Mesothelial cell of epicardium (in vitro differentiated cells): ENCODE measurements around the gene SLC2A6. TPM values are rescaled to one million over a fixed set of nuclear protein-coding genes. Genes with fewer than 3 reads are reported as not detected.
"Not testable (repeated sequence)": the region's sequence is repeated elsewhere in the genome, so short reads cannot be mapped to it uniquely, and the experiment has no call there.

ENCODE experiments used
- DNase-seq, 2 experiments: peaks; one replicate each; pipeline ENCODE4 v3.0.0; 2021; ENCODE audit warnings: low spot score in 2 of 2; ENCODE audit not compliant: unreplicated experiment in 2 of 2
- H3K27ac Mint-ChIP-seq: 2 replicates; pipeline ENCODE4 v1.8.0; 2021; ENCODE audit warnings: mixed read lengths
- H3K27me3 Mint-ChIP-seq: 2 replicates; pipeline ENCODE4 v1.8.0; 2021; ENCODE audit warnings: low read depth, mixed read lengths
- H3K36me3 Mint-ChIP-seq: 2 replicates; pipeline ENCODE4 v1.8.0; 2021; ENCODE audit warnings: mixed read lengths
- H3K4me1 Mint-ChIP-seq: 2 replicates; pipeline ENCODE4 v1.8.0; 2021; ENCODE audit warnings: mixed read lengths
- H3K4me3 Mint-ChIP-seq: 2 replicates; pipeline ENCODE4 v1.8.0; 2021; ENCODE audit warnings: mild to moderate bottlenecking, moderate library complexity, mixed read lengths
- H3K9me3 Mint-ChIP-seq: 2 replicates; pipeline ENCODE4 v1.8.0; 2021; ENCODE audit warnings: mixed read lengths
- total RNA-seq: library from RNA; stranded (reverse); gene quantifications from 3 replicates; pipeline ENCODE4 v1.2.1, GENCODE V29; 2021
- TF ChIP-seq, protein P1 (sequence below): fragments of 200-600 bp; sonication (generic); IDR thresholded peaks from one replicate; pipeline ENCODE4 v1.5.0; 2021; ENCODE audit warnings: antibody characterized with exemption; ENCODE audit not compliant: unreplicated experiment

Gene SLC2A6
- total RNA-seq, 1 donor from 2014 or later = 9.0 TPM

DNA sequence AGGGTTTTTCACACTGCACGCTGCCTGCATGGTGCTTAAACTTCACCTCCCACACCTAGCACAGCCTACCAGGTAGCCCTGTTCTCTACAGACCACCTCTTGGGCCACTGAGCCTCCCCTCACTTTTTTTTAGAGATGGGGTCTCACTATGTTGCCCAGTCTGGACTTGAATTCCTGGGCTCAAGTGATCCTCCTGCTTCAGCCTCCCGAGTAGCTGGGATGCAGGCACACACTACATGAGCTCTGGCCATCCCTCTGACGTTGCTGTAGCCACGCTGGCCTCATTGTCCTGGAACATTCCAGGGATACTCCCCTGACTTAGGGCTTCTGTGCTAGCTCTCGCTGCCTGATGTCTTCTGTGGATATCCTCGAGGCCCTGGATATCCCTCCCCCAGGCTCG, 26.3 kb downstream of the SLC2A6 start:
- H3K27me3 Mint-ChIP-seq = no peaks in the 10 kb centered on the region

DNA sequence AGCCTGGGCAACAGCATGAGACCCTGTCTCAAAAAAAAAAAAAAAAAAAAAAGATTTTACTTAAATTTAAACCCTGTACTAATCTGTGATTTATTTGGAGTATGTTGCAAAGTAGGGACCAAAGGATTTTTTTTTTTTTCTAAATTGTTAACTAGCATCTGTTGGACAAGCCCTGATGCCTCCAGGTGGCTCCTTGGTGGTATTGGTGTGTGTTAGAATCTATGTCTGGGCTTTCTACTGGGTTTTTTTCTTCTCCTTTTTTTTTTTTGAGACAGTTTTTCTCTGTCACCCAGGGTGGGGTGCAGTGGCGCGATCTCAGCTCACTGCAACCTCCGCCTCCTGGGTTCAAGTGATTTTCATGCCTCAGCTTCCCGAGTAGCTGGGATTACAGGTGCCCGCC, 27.0 kb downstream of the SLC2A6 start:
- not testable (repeated sequence) for H3K27ac Mint-ChIP-seq, H3K4me1 Mint-ChIP-seq, H3K27me3 Mint-ChIP-seq, H3K9me3 Mint-ChIP-seq, H3K36me3 Mint-ChIP-seq, H3K4me3 Mint-ChIP-seq, DNase-seq

More for the DNA sequence above, 26.3 kb downstream of the SLC2A6 start:
- H3K4me1 Mint-ChIP-seq = no peaks in the 10 kb centered on the region
- TF ChIP-seq, protein P1, sequence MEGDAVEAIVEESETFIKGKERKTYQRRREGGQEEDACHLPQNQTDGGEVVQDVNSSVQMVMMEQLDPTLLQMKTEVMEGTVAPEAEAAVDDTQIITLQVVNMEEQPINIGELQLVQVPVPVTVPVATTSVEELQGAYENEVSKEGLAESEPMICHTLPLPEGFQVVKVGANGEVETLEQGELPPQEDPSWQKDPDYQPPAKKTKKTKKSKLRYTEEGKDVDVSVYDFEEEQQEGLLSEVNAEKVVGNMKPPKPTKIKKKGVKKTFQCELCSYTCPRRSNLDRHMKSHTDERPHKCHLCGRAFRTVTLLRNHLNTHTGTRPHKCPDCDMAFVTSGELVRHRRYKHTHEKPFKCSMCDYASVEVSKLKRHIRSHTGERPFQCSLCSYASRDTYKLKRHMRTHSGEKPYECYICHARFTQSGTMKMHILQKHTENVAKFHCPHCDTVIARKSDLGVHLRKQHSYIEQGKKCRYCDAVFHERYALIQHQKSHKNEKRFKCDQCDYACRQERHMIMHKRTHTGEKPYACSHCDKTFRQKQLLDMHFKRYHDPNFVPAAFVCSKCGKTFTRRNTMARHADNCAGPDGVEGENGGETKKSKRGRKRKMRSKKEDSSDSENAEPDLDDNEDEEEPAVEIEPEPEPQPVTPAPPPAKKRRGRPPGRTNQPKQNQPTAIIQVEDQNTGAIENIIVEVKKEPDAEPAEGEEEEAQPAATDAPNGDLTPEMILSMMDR = no peak
- no peaks in the 10 kb centered on the region for H3K36me3 Mint-ChIP-seq
- H3K27ac Mint-ChIP-seq = no peak overlapping the region
- DNase-seq = no peak
- no peak overlapping the region for H3K4me3 Mint-ChIP-seq
- no peaks in the 10 kb centered on the region for H3K9me3 Mint-ChIP-seq

GRCh38 chr9:133449760-133450159, 29.1 kb downstream of the SLC2A6 start:
- no peak for DNase-seq
- Mint-ChIP-seq H3K27ac (no peak overlapping the region), H3K27me3 (peaks cover 9% of the 10 kb centered on the region), H3K4me3 (no peak overlapping the region), H3K36me3 (no peaks in the 10 kb centered on the region), H3K4me1 (no peaks in the 10 kb centered on the region), H3K9me3 (no peaks in the 10 kb centered on the region)
- TF ChIP-seq, protein P1 = no peak

- TF ChIP-seq, protein P1 = no peak
- H3K36me3 Mint-ChIP-seq = no peaks in the 10 kb centered on the region
- no peak overlapping the region for H3K4me3 Mint-ChIP-seq
- no peak for DNase-seq
- H3K4me1 Mint-ChIP-seq = no peaks in the 10 kb centered on the region
- no peak overlapping the region for H3K27ac Mint-ChIP-seq
- peaks cover 9% of the 10 kb centered on the region for H3K27me3 Mint-ChIP-seq
- H3K9me3 Mint-ChIP-seq = no peaks in the 10 kb centered on the region
Measured at GRCh38 chr9:133448487-133448972, 30.4 kb downstream of the SLC2A6 start.

DNA sequence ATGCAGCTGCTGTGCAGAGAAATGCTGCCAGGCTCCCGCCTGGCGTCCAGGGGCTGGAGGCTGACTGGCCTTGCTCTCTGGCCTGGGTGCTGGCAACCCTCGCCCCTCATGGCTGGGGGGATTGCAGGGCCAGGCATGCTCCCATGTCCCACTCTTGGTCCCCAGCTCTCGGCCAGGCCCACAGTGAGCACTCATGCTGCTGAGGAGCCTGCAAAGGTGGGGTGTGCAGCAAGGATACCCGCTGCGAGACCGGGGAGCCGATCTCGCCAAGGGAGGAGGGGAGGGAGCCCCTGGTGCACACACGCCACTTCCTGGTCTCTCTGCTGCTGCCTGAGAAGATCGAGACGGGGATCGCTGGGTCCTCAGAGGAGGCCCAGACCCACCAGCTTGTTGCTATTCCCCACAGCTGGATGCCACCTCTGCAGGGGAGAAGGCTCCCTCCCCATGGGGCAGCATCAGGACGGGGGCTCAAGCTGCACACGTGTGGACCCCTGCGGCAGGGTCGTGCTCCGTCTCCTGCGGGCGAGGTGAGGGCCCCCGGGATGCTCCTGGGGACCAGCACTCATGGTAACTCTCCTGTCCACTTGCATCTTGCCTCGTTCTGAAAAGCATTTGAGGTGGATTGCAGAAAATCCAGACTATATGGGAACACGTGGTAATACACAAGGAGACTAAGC, 33.5 kb downstream of the SLC2A6 start:
- no peak for DNase-seq
- Mint-ChIP-seq H3K4me1 (no peaks in the 10 kb centered on the region), H3K9me3 (no peaks in the 10 kb centered on the region), H3K27me3 (peaks cover 9% of the 10 kb centered on the region), H3K27ac (no peak overlapping the region), H3K36me3 (no peaks in the 10 kb centered on the region), H3K4me3 (no peak overlapping the region)
- TF ChIP-seq, protein P1 = no peak

DNA sequence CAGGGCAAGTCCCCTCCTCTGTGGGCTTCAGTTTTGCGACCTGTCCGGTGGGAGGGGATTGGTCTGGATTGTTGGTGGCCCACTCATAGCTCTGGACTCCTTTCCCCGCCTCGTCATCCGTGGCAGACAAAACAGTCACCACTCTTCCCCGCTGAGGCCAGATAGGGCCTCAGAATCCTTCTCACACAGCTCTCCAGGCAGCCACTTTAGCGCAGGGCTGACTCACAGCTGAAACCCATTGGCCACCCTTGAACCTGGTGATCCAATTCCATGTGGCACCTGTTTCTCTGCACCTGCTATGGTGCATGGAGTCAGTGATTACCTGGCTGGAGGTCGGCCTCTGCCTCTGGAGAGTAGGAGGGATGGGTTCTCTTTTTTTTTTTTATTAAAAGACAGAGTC, 34.9 kb downstream of the SLC2A6 start:
- Mint-ChIP-seq H3K9me3 (no peaks in the 10 kb centered on the region), H3K27ac (no peak overlapping the region), H3K4me3 (no peak overlapping the region), H3K27me3 (peaks cover 9% of the 10 kb centered on the region), H3K4me1 (no peaks in the 10 kb centered on the region), H3K36me3 (no peaks in the 10 kb centered on the region)
- no peak for DNase-seq
- TF ChIP-seq, protein P1 = no peak
